ENCODE data around the gene PILRB.
"Not testable (repeated sequence)": the region's sequence is repeated elsewhere in the genome, so short reads cannot be mapped to it uniquely, and the experiment has no call there.

PILRB gene

DNA sequence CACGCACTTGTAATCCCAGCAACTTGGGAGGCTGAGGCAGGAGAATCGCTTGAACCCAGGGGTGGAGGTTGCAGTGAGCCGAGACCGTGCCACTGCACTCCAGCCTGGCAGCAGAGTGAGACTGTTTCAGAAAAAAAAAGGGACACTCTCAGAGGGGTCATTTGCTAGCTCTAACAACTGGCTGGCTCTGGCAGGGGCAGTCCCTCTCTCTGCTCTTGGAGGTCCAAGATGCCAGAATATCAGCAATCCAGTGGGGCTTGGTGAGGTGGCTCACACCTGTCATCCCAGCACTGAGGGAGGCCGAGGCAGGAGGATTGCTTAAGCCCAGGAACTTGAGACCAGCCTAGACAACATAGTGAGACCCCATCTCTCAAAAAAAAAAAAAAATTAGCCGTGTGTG lies 12.8 kb downstream of the PILRB start:
- TF ChIP-seq, protein P1, sequence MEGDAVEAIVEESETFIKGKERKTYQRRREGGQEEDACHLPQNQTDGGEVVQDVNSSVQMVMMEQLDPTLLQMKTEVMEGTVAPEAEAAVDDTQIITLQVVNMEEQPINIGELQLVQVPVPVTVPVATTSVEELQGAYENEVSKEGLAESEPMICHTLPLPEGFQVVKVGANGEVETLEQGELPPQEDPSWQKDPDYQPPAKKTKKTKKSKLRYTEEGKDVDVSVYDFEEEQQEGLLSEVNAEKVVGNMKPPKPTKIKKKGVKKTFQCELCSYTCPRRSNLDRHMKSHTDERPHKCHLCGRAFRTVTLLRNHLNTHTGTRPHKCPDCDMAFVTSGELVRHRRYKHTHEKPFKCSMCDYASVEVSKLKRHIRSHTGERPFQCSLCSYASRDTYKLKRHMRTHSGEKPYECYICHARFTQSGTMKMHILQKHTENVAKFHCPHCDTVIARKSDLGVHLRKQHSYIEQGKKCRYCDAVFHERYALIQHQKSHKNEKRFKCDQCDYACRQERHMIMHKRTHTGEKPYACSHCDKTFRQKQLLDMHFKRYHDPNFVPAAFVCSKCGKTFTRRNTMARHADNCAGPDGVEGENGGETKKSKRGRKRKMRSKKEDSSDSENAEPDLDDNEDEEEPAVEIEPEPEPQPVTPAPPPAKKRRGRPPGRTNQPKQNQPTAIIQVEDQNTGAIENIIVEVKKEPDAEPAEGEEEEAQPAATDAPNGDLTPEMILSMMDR (IDR thresholded peaks at IDR 0.05; ENCODE audit: low read depth, low read length): no peak
- no peak for DNase-seq (ENCODE audit: extremely low read depth, low read depth)

DNA sequence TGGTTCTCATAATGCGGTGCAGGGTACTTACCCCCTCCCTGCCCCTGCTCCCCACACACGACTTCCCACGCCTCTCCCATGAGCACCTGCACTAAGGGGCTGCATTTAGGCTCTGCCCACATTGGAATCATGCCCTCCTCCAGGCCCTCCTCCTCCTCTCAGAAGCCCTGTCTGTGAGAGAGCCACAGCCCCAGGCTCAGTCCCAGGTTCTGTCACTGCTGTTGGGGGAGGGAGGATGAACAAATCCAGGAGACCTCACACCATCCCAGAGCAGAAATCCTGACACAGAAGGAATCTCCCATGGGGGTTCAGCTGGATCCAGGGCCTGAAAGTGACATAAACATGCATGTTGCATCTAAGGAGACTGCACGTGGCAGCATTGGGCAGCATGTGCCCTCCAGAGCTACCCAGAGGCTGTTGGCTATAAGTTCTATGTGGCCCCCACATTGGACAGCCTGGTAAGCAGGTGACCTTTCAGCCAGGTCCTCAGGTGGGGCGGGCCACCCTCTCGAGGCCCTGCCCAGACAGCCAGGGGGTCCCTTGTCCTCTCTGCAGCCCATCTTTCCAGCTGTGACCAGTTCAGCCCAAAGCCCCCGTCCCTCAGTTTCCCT lies 13.7 kb downstream of the PILRB start:
- no peak for DNase-seq (ENCODE audit: extremely low read depth, low read depth)
- TF ChIP-seq, protein P1 (IDR thresholded peaks at IDR 0.05; ENCODE audit: low read depth, low read length): no peak

DNA sequence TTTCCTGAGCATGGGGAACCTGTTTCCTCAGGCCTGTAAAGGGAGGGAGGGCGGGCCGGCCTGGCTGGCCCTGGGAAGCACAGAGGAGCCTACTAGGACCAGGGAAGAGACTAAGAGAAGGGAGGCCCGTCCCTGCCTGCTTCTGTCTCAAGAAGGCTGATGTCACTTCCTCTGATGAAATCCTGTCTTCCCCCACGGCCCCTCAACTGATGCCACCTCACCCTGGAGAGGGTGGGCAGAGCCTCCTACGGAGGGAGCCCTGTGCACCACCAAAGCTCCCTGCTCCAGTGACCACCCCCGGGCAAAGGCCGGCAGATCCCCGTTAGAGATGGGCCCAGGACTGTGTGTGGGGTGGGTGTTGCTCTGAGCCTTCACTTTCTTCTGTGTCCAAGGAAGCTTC lies 14.3 kb downstream of the PILRB start:
- TF ChIP-seq, protein P1 (IDR thresholded peaks at IDR 0.05; ENCODE audit: low read depth, low read length): no peak
- peak; percentile 8 for DNase-seq (ENCODE audit: extremely low read depth, low read depth)

DNA sequence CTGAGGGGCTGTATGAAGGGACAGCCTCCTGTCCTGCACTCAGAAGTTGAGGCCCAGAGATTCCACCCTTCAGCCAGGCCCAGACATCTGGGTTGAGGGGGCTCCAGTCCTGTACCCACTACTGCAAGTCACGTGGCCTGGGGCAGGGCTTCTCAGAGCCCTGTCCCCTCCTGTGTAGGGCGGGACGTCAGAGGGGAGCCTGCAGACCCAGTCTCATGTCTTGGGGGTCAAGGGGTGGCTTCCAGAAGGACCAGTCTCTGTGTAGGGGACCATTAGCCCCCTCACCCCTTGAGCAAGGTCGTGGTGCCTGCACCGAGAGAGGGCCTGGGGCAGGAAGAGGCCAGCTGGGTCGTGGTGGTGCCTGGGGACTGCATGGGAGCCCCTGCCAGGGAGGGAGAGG lies 14.8 kb downstream of the PILRB start:
- DNase-seq (ENCODE audit: extremely low read depth, low read depth): no peak
- TF ChIP-seq, protein P1 (IDR thresholded peaks at IDR 0.05; ENCODE audit: low read depth, low read length): no peak

DNA sequence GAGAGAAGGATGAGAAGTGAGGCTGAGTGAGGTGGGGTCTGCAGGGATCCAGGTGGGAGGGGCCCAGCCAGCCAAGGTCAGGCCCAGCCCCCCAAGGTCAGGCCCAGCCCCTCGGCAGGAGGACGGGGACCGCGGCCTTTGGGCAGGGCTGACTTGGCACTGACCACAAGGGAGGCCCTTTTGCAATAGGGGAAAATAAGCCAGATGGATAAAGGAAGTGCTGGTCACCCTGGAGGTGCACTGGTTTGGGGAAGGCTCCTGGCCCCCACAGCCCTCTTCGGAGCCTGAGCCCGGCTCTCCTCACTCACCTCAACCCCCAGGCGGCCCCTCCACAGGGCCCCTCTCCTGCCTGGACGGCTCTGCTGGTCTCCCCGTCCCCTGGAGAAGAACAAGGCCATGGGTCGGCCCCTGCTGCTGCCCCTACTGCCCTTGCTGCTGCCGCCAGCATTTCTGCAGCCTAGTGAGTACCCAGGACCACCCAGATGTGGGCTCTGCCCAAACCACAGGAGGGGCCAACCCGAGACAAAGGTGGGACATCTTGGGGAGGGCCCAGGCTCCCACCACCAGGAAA lies 15.4 kb downstream of the PILRB start, which contains the start of gene PILRA:
Gene PILRA (plus strand): TSS at position 227 of the 571 bp plus-strand sequence. CDS start 170 bp downstream, at position 397.
- TF ChIP-seq, protein P1 (IDR thresholded peaks at IDR 0.05; ENCODE audit: low read depth, low read length): no peak
- DNase-seq (ENCODE audit: extremely low read depth, low read depth): no peak

DNA sequence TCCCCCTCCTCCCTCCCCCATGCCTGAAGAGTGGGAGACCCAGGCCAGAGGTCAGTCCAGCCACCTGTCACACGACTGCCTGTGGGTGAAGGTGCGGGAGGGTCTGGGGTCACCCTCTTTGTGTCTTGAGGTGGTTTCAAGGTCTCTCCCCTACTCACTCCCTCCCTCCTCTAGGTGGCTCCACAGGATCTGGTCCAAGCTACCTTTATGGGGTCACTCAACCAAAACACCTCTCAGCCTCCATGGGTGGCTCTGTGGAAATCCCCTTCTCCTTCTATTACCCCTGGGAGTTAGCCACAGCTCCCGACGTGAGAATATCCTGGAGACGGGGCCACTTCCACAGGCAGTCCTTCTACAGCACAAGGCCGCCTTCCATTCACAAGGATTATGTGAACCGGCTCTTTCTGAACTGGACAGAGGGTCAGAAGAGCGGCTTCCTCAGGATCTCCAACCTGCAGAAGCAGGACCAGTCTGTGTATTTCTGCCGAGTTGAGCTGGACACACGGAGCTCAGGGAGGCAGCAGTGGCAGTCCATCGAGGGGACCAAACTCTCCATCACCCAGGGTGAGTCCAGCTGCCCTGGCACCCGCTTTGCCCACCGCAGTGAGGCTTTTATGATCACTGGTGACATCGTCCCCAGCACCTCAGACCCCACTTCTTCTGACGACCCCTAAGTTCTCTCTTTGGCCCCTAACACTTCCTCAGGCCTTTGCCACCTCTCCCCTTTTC lies 16.1 kb downstream of the PILRB start:
- DNase-seq (ENCODE audit: extremely low read depth, low read depth): not testable (repeated sequence)

DNA sequence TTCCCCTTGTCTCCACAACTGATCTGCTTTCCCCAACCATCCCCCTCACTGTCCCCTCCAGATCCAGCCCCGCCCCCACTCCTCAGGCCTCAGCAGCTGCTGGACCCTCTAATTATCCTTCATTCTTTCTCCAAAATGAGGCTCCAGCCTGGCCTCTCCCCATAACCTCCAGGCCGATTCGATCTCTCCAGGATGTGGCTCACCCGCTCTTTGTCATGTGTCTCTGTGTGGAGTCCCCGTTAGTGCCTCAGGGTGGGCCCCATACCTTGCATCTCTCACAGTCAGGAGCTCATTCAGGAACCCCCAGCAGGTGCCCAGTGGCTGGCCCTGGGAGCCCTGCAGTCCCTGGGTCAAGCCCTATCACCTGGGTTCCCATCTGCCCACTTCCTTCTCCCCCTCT lies 16.7 kb downstream of the PILRB start:
- TF ChIP-seq, protein P1 (IDR thresholded peaks at IDR 0.05; ENCODE audit: low read depth, low read length): no peak
- no peak for DNase-seq (ENCODE audit: extremely low read depth, low read depth)

Measured in AG09319 (cell line).